Measurements from ENCODE around the gene SLC16A11.

GRCh38 chr17:7035591-7036368 is 8.1 kb downstream of the SLC16A11 start, which contains the start of gene SLC16A13:
- no peak for TF ChIP-seq EZH2 (IDR thresholded peaks at IDR 0.05; ENCODE audit: insufficient read depth, low read length)
- no peak for TF ChIP-seq CTCF (IDR thresholded peaks at IDR 0.05; ENCODE audit: insufficient read depth, low read depth, low read length)

All from astrocyte (in vitro differentiated cells and primary cell).